HG02678 (cell line): ENCODE data around the gene ZFAND2B.

Source experiments
- ATAC-seq: cut with Tn5 transposase; IDR thresholded peaks from one replicate; pipeline ENCODE4 v1.9.1; 2021; ENCODE audit warnings: mild to moderate bottlenecking, moderate library complexity; ENCODE audit not compliant: unreplicated experiment

ZFAND2B gene

GRCh38 chr2:219219784-219220532 is 13.4 kb downstream of the ZFAND2B start:
- ATAC-seq: no peak

GRCh38 chr2:219220652-219221402 is 14.2 kb downstream of the ZFAND2B start:
- ATAC-seq: no peak

GRCh38 chr2:219221957-219222518 is 15.5 kb downstream of the ZFAND2B start:
- ATAC-seq: no peak

GRCh38 chr2:219223831-219224610 is 17.4 kb downstream of the ZFAND2B start:
- ATAC-seq: no peak

- no peak for ATAC-seq
Measured at GRCh38 chr2:219225350-219225749, 18.8 kb downstream of the ZFAND2B start.

- ATAC-seq: no peak
Measured at GRCh38 chr2:219228041-219228910, 21.7 kb downstream of the ZFAND2B start.

GRCh38 chr2:219228911-219229304 is 22.3 kb downstream of the ZFAND2B start:
- ATAC-seq: no peak

- ATAC-seq: peak; percentile 98
Measured at GRCh38 chr2:219229305-219230058, 22.9 kb downstream of the ZFAND2B start, which contains the start of the genes ANKZF1 and ATG9A. Gene ANKZF1 (plus strand): TSS chr2:219229806. CDS start chr2:219230258, 452 bp downstream. Gene ATG9A (minus strand): TSS chr2:219229636. CDS start chr2:219228024, 1,612 bp downstream.

- ATAC-seq: no peak
Measured at GRCh38 chr2:219230059-219230540, 23.5 kb downstream of the ZFAND2B start.

- no peak for ATAC-seq
Measured at GRCh38 chr2:219234331-219234730, 27.7 kb downstream of the ZFAND2B start.

GRCh38 chr2:219243291-219243761 is 36.7 kb downstream of the ZFAND2B start:
- ATAC-seq: no peak

GRCh38 chr2:219244789-219245147 is 38.2 kb downstream of the ZFAND2B start:
- ATAC-seq: no peak

GRCh38 chr2:219245148-219245898 is 38.7 kb downstream of the ZFAND2B start, which contains the start of the genes GLB1L and STK16:
Gene GLB1L (minus strand): TSS chr2:219245444. CDS start chr2:219243573, 1,871 bp downstream.
Gene STK16 (plus strand): TSS chr2:219245479. CDS start chr2:219246000, 521 bp downstream.
- peak; percentile 67 for ATAC-seq

GRCh38 chr2:219245899-219246230 is 39.3 kb downstream of the ZFAND2B start:
- ATAC-seq: no peak

- no peak for ATAC-seq
Measured at GRCh38 chr2:219246559-219246958, 40.0 kb downstream of the ZFAND2B start.

GRCh38 chr2:219247678-219248642 is 41.4 kb downstream of the ZFAND2B start:
- no peak for ATAC-seq

- ATAC-seq: no peak
Measured at GRCh38 chr2:219248845-219249202, 42.2 kb downstream of the ZFAND2B start.
